CMK (cell line): Measurements from ENCODE around the gene ZNF334.

Source experiments
- DNase-seq: peaks from one replicate; pipeline ENCODE4 v3.0.0-alpha.2; 2010; ENCODE audit warnings: low read depth

The ZNF334 gene

DNA sequence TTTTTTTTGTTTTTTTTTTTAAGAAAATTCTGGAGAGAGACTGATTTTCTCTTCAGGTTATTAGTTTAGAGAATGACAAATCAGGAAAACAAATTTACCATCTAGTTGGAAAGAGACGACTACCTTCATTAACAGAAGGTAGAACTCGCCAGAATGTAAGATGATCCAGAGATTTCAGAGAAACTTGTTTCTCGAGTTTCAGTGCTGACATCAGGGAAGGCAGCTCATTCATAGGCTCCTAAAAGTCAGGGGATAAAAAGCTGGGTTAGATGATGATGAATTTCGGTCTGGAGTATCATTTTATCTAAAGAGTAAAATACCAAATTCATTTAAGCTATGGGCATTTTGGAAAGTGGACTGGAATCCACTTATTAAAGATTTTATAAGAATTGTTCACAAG, 27.9 kb downstream of the ZNF334 start:
- DNase-seq: no peak

DNA sequence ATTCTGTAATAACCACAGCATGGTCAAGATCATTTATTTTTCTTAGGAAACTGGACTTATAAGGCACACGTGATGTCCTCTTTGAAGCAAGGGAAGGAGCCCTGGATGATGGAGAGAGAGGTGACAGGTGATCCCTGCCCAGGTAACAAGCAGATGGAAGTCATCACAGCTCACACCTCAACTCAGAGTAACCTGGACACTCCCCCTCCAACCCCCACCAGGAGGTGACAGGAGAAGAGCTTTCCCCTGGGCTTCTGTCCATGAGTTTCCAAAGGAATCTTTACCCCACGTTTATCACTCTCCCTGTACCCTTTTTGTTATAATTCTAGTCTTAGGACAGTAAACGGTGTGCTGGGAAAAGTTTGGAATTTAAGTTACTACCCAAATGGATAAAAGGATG, 28.4 kb downstream of the ZNF334 start:
- DNase-seq: no peak

DNA sequence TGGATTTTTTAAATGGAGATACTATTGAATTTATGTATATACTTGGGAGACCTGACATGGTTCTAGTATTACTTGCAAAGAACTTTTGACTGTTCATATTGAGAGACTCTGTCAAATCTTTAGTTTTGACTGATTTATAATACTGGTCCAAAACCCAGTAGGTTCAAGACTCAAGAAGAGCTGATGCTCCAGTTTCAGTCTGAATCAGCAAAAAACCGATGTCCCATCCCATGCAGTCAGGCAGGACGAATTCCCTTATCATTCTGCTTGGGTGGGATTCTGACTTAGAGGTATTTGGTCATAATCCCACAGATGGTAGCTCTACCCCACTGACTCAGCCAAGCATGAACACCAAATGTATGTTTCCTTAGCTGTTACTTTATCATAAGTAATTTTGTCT, 29.5 kb downstream of the ZNF334 start:
- no peak for DNase-seq

DNA sequence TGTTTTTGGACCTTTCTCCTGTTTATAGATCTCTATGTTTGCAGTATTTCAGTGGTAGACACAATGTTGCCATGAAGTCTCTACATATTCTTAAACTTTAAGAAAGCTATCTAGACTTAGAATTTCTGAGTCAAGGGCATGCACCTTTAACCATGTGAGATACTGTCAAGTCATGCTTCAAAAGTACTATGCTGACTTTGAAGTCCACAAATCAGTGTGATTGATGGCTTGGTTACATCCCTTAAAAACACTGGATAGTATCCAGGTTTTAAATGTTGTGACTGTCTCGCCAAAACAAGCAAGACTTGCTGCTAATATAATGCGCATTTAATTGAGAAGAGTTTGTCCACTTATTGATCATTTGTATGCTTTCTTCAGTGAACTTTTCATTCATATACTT, 30.5 kb downstream of the ZNF334 start:
- no peak for DNase-seq

DNA sequence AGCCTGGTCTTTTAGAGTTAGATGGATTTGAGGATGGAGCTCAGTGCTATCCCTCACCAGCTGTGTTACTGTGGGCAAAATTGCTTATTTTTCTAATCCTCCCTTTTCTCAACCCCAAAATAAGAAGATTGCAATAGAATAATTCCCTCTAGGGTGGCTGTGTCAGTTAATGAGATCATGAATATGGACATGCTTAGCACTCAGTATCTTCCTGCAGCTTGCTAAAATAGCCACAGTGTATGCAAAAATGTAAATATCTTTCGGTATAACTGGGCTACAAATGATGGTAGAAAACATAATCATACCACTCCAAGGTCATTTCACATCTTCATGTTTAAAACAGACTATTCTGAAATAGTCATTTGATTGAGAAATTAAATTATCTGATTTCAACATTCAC, 35.7 kb downstream of the ZNF334 start:
- no peak for DNase-seq

DNA sequence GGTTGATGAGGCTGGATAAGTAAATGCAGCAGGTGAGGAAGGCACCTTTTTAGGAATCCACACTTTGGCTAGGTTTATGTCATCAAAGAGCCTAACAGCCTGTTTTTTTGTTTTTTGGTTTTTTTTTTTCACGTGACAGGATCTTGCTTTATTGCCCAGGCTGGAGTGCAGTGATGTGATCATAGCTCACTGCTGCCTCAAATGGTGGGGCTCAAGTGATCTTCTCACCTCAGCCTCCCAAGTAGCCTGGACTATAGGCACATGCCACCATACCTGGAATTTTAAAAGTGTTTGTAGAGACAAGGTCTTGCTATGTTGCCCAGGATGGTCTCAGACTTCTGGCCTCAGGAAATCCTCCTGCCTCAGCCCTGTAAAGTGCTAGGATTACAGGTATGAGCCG, 36.1 kb downstream of the ZNF334 start:
- no peak for DNase-seq

DNA sequence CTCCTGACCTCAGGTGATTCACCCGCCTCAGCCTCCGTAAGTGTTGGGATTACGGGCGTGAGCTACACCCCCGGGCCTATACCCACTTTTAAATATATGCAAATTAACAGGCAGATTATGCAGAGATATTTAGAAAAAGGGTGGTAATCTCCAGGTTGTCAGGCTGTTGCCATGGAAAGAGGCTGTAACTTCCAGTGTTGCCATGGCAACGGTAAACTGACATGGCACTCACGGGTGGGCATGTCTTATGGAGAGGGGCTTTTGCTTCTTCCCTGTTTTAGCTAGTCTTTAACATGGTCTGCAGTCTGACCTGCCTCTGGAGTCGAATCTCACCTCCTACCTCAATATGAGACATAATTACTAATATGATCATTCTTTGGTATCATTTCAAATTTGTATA, 44.9 kb downstream of the ZNF334 start:
- no peak for DNase-seq

DNA sequence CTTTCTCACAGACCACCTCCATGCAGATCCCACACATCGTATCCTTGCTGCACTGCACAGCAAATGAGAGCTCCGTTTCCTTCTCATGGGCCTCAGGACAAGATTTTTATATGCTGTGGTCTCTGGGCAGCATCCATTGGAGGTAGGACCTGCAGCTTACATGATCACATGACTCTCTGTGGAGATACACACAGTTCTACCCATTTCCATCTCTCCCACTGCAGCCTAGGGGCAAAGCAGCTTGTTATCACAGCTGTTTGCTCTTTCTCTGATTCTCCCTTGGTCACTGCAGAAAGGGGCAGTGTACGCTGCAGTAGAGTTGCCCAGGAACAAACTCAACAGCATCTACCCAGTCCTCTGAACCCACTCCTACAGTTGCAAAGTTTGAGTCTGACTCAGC, 48.9 kb downstream of the ZNF334 start:
- no peak for DNase-seq

DNA sequence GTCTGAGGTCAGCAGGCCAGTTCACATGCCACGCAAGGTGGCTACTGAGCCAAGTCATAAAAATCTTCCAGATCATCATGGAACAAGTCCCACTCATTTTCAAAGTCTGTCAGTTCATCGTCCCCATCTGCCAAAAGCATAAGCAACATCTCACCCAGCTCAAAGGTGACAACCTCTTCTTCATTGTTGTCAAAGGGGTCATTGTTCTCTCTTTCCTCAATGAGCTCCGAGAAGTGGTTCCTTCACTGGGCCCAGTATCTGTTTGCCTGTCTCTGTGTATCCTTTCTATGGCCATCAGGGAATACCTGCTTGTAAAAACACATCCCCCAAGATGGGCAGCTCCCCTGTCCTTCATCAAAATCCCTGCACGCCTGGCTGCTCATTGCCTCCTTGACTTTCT, 49.5 kb downstream of the ZNF334 start:
- DNase-seq: no peak

DNA sequence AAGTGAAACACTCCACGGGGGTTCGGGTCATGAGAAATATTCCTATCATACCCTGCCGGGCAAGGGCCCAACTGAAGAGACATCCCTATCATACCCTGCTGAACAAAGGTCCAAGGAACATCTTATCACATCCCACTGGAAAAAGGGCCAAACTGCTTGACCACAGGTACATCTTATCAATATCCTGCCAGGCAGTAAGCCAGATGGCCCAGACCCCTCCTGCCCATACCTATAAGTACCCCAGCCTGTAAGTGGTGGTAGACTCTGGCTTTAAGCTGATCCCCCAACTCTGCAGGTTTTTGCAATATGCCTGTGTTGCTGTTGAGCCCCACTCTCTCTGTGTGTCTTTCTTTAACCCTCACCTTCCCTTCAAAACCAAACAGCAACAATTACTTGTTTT, 51.6 kb downstream of the ZNF334 start:
- no peak for DNase-seq

DNA sequence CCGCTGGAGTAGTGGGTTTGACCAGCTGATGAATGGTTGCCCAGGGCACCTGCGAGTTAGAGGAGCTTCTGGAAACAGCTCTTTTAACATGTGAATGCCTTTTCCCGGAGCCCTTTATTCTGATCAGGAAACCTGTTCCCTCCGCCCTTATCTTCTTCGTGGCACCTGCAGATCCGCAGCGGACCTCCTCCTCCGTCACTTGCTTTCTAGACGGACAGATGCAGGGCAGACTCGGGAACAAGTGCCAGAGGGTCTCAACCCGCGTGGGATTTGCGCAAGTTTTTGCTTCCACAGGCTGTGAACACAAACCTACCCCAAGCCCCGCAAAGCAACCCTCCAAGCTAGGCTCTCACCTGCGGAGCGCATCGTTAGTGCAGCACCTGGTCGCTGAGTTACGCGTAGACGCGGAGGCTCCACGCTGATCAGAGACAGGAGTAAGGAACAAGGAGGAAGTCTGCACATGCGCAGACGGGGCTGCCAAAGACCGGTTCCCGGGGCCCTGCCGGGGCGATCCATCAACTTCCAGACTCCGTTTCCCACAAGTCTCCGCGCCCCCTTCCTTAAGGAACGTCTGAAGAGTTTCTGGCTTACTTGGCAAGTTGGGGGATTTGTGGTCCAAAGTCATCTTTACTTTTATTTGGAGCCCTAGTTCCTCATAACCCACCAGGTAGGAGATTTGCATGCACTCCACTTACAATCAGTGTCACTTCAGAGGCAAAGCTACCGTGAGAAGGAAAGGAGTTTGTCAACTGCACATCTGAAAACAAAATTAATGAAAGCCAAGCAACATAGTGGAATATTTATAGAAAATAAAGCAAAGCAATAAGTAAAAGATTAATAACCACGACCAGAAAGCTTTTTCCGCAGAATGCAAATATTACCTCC, 54.3 kb downstream of the ZNF334 start:
- DNase-seq: no peak

DNA sequence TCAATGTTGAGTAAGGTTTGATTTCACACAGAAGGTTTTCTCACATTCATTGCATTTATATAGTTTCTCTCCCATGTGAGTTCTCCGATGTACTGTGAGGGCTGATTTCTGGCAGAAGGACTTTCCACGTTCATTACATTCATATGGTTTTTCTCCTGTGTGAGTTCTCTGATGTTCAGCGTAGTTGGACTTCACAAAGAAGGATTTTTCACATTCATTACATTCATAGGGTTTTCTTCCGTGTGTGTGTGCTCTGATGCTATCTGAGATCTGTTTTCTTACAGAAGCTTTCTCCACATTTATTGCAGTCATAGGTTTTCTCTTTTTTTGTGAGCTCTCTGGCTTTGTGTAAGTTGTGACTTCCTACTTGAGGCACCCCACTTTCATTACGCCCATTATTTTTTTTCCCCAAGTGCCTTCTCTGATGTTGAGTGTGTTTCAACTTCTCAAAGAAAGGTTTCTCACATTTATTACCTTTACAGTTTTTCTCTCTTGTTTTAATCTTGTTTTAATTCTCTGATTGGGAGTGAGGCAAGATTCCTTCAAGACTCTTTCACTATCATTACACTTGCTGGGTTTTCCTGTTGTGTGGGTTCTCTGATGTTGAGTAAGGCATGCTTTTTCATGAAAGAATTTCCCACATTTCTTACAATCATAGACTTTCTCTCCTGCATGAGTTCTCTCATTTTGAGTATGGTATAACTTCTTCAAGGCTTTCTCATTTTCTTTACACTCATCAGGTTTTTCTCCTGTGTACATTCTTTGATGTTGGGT, 56.9 kb downstream of the ZNF334 start:
- DNase-seq: no peak

DNA sequence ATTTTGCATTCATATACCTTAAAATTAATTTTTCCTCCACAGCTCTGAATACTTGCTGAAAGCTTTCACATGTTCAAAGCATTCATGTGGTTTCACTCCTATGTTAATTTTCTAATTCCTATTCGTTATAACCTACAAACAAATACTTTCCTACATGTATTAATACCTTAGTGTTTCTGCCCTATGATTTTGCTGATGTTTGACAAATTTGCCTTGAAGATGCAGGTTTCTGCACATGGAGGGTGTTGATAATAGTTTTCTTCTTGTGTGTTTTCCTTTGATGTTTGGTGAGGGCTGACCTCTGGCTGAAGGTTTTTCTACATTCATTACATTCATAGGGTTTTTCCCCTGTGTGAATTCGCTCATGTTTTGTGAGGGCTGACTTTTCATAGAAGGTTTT, 57.6 kb downstream of the ZNF334 start:
- no peak for DNase-seq
